A549 treated with ZK216348 at 1 μM for 4 hours (cell line): ENCODE results near the gene FKBP11. TPM values are rescaled to one million over a fixed set of nuclear protein-coding genes. Genes with fewer than 3 reads are reported as not detected.

Experiments
- total RNA-seq: library from RNA; stranded (reverse); fragments of 200-300 nt; extraction: Qiagen RNA extraction; gene quantifications from 5 replicates; pipeline ENCODE4 v1.2.3, GENCODE V29; 2022; ENCODE audit warnings: low read depth

FKBP11 gene
- total RNA-seq = 53.2 to 60.0 TPM (median 56.4 TPM) in 5 replicates

DNA sequence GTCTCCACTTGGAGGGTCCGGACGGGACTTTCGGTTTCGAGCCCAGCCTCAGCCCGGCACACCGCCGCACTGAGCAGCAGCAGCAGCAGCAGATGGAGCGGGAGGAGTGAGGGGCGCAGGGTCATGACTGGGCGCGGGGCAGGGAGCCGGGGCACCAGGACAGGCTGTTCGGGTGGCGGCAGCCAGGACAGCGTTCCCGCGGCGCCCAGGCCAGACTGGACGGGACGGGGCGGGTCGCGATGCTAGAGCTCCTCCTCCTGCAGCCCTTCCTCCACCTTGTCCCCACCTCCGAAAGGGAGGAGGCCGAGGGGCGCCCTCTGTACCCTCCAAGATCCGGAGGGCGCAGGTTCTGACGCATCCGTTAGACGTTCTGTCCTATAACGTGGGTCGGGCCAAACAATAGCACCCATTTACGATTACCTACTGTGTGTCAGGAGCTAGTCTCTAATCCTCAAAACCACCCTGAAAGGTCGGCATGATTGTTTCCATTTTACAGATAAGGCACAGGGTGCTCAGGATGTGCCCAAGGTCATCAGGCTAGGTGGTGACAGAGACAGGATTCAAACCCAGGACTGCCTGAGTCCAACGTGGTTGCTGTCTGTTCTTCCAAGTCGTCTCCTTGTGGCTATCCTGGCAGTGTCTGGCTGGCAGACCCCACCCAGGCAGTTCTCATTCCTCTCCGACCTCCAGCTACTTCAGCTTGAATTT is at the start of gene FKBP11:
Gene FKBP11, minus strand, starts transcription at position 189 of the 708 bp plus-strand sequence. Its CDS starts 64 bp downstream, at position 125.

DNA sequence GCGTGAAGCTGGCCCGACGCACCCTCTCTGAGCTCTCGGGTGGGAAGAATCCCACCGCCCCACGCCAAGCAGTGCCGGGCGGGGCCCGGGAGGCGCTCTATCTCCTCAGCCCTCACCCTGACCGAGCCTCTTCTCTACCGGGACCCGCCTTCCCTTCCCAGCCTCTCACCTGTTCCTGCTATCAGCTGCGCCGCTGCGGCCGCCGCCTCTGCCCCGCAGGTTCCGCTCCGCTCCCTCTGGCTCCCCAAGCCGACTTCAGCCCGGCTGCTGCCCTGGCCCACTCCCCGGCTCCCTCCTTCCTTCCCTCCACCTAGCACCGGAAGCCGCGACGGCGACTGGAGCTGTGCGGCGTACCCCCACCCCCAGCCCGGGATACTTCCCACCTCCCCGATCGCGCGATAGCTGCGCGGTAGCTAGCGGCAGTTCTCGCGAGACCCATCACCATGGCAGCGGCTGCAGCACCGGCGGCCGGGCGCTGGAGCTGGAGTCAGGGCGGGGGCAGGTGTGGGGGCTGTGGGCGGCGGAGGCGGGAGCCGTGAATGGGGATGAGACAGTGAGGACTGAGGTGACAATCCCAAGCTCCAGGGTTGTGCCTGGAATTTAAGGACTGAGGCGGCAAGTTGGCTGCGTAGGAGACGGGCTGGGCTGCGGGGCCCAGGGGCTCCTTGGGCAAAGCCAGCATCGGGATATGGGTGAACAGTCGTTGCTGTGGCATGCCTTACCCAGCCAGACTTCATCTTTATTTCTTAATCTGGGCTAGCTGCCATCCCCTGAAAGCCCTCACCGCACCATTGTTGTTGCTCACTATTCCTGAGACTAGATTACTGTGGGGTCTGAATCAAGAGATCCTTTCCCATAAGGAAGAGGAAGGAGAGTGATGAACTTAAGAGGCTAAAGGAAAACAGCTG is 32.1 kb upstream of the FKBP11 start, which contains the start of gene ARF3:
Gene ARF3, minus strand, starts transcription at position 347 of the 908 bp plus-strand sequence. CDS start 16,392 bp downstream, outside the sequence.

Other genes starting within 250 kb of the FKBP11 start
- gene KANSL2, start 243.3 kb downstream of the FKBP11 start, total RNA-seq = 30.4 to 45.9 TPM (median 36.6 TPM) in 5 replicates
- gene CCNT1, start 208.8 kb downstream of the FKBP11 start, total RNA-seq = 8.8 to 16.7 TPM (median 13.5 TPM) in 5 replicates
- 7.9 to 18.4 TPM (median 15.1 TPM) in 5 replicates for gene ADCY6, start 136.4 kb downstream of the FKBP11 start, total RNA-seq
- gene CACNB3, start 107.0 kb downstream of the FKBP11 start, total RNA-seq = 26.1 to 47.3 TPM (median 37.4 TPM) in 5 replicates
- gene DDX23, start 73.3 kb downstream of the FKBP11 start, total RNA-seq = 87.9 to 92.3 TPM (median 89.1 TPM) in 5 replicates
- 7.4 to 10.7 TPM (median 8.7 TPM) in 5 replicates for gene RND1, start 59.6 kb downstream of the FKBP11 start, total RNA-seq
- gene ARF3, start 32.0 kb upstream of the FKBP11 start, total RNA-seq = 136 to 160 TPM (median 157 TPM) in 5 replicates
- gene WNT10B, start 46.2 kb upstream of the FKBP11 start, total RNA-seq = 1.6 to 2.8 TPM (median 2.0 TPM) in 5 replicates
- gene WNT1, start 52.8 kb upstream of the FKBP11 start, total RNA-seq = 0.13 to 0.20 TPM in 2 of 5 replicates, not detected in the others
- gene DDN, start 73.9 kb upstream of the FKBP11 start, total RNA-seq = 0.40 to 0.81 TPM (median 0.70 TPM) in 5 replicates
- 40.2 to 47.4 TPM (median 41.6 TPM) in 5 replicates for gene PRKAG1, start 93.3 kb upstream of the FKBP11 start, total RNA-seq
- 34.2 to 45.1 TPM (median 39.5 TPM) in 5 replicates for gene KMT2D, start 135.3 kb upstream of the FKBP11 start, total RNA-seq
- 2.8 to 4.8 TPM (median 4.3 TPM) in 5 replicates for gene RHEBL1, start 144.5 kb upstream of the FKBP11 start, total RNA-seq
- gene DHH, start 169.3 kb upstream of the FKBP11 start, total RNA-seq = not detected in 5 replicates
- gene LMBR1L, start 185.4 kb upstream of the FKBP11 start, total RNA-seq = 11.2 to 19.4 TPM (median 15.6 TPM) in 5 replicates
- 1,785 to 2,573 TPM (median 2,522 TPM) in 5 replicates for gene TUBA1B, start 205.9 kb upstream of the FKBP11 start, total RNA-seq